Nephron progenitor cell (in vitro differentiated cells): ENCODE measurements around the gene RGS12.

Source experiments
- DNase-seq: peaks from one replicate; pipeline ENCODE4 v3.0.0; 2021
- H3K27ac Mint-ChIP-seq: 2 replicates; pipeline ENCODE4 v1.8.0; 2021; ENCODE audit warnings: mild to moderate bottlenecking, moderate library complexity, mixed read lengths
- H3K27me3 Mint-ChIP-seq: 2 replicates; pipeline ENCODE4 v1.8.0; 2021; ENCODE audit warnings: mild to moderate bottlenecking, low read depth, mixed read lengths; ENCODE audit not compliant: poor library complexity
- H3K36me3 Mint-ChIP-seq: 2 replicates; pipeline ENCODE4 v1.8.0; 2021; ENCODE audit warnings: low read depth, mixed read lengths
- H3K4me1 Mint-ChIP-seq: 2 replicates; pipeline ENCODE4 v1.8.0; 2021; ENCODE audit warnings: mixed read lengths
- H3K4me3 Mint-ChIP-seq: 2 replicates; pipeline ENCODE4 v1.8.0; 2021; ENCODE audit warnings: mild to moderate bottlenecking, moderate library complexity, mixed read lengths
- H3K9me3 Mint-ChIP-seq: 2 replicates; pipeline ENCODE4 v1.8.0; 2021; ENCODE audit warnings: mild to moderate bottlenecking, moderate library complexity, mixed read lengths
- CTCF ChIP-seq: fragments of 200-600 bp; sonication (generic); IDR thresholded peaks from 2 replicates; pipeline ENCODE4 v1.5.0; 2021; ENCODE audit warnings: antibody characterized with exemption

The RGS12 gene

DNA sequence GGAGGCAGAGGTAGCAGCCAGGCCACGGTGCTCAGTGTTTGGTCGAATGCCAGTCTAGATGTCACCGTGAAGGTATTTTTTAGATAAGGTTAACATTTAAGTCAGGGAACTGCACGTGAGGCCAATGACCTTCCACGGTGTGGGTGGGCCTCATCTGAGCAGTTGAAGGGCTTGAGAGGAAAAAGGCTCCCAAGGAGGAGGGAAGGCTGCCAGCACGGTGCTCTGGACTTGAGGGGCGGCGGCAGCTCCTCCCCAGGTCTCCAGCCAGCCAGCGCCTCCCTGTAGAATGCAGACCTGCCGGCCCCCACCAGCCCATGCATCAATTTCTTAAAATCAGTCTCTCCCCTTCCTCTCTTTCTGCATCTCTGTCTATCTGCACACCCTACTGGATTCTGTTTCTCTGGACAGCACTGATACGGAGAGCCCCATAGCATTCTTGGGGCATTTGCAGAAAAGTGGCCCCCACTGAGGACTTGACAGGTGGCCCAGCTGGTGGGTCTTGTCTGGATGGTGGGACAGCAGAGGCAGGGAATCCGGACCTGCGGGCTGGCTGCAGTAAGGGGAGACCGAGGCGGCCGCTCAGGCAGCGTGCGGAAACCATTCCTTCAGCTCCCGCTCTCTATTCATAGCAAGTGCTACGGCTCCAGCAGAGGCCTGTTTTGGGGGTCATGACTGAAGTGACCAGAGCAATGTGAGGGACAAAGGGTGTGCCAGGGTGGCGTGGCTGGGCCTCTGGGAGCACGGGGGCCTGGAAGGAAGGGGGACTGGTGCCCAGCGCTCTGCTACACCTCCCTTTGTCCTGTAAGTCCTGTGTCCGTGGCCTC, 7.9 kb upstream of the RGS12 start:
- no peak overlapping the region for H3K27ac Mint-ChIP-seq
- H3K4me1 Mint-ChIP-seq: peaks cover 5% of the 10 kb centered on the region
- no peak for TF ChIP-seq CTCF
- no peak for DNase-seq
- H3K36me3 Mint-ChIP-seq: peaks cover 5% of the 10 kb centered on the region
- H3K4me3 Mint-ChIP-seq: no peak overlapping the region
- peaks cover 40% of the 10 kb centered on the region for H3K27me3 Mint-ChIP-seq
- H3K9me3 Mint-ChIP-seq: peaks cover 22% of the 10 kb centered on the region

- no peak overlapping the region for H3K4me3 Mint-ChIP-seq
- no peak for DNase-seq
- H3K9me3 Mint-ChIP-seq: peaks cover 19% of the 10 kb centered on the region
- no peak for TF ChIP-seq CTCF
- H3K27ac Mint-ChIP-seq: no peak overlapping the region
- peaks cover 5% of the 10 kb centered on the region for H3K36me3 Mint-ChIP-seq
- H3K27me3 Mint-ChIP-seq: peaks cover 42% of the 10 kb centered on the region
- peaks cover 5% of the 10 kb centered on the region for H3K4me1 Mint-ChIP-seq
Observed at GRCh38 chr4:3285558-3286334, 7.1 kb upstream of the RGS12 start.

- DNase-seq: no peak
- peaks cover 42% of the 10 kb centered on the region for H3K27me3 Mint-ChIP-seq
- peaks cover 13% of the 10 kb centered on the region for H3K9me3 Mint-ChIP-seq
- no peak overlapping the region for H3K4me3 Mint-ChIP-seq
- H3K36me3 Mint-ChIP-seq: peaks cover 4% of the 10 kb centered on the region
- peaks cover 9% of the 10 kb centered on the region for H3K4me1 Mint-ChIP-seq
- no peak for TF ChIP-seq CTCF
- no peak overlapping the region for H3K27ac Mint-ChIP-seq
Observed at GRCh38 chr4:3286335-3287175, 6.3 kb upstream of the RGS12 start.

GRCh38 chr4:3287271-3287971, 5.4 kb upstream of the RGS12 start:
- no peak for TF ChIP-seq CTCF
- peaks cover 44% of the 10 kb centered on the region for H3K27me3 Mint-ChIP-seq
- DNase-seq: no peak

DNA sequence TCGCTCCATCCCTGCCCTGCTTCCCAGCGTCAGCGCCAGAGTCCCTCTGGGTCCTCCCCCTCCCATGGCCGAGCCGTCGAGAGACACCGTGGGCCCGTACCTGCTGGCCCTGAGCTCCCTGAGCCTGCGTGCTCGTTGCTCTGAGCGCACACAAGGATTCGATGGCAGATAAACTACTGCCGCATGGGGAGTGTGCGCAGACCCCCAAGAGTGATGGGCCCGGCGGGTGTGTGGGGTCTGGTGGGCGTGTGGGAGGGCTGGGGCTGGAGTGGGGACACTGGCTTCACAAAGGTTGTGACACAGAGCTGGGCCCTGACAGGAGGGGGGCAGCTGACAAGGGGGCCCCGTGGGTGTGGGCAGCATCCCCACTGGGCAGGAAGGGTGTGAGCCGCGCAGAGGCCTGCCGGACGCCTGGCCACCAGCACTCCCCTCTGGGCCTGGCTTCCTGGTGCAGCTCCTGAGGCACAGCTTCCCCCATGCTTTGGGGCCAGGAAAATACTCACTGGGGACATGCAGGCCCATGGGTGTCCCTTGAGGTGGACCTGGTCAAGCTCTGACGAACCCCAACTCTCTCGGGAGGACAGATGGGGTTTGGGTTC, 4.8 kb upstream of the RGS12 start:
- no peak for DNase-seq
- peaks cover 13% of the 10 kb centered on the region for H3K4me1 Mint-ChIP-seq
- H3K27me3 Mint-ChIP-seq: peaks cover 38% of the 10 kb centered on the region
- no peak overlapping the region for H3K27ac Mint-ChIP-seq
- H3K36me3 Mint-ChIP-seq: no peaks in the 10 kb centered on the region
- no peak for TF ChIP-seq CTCF
- H3K9me3 Mint-ChIP-seq: no peaks in the 10 kb centered on the region
- H3K4me3 Mint-ChIP-seq: no peak overlapping the region

More at GRCh38 chr4:3287271-3287971, 5.4 kb upstream of the RGS12 start:
- H3K4me1 Mint-ChIP-seq: peaks cover 13% of the 10 kb centered on the region
- peaks cover 5% of the 10 kb centered on the region for H3K9me3 Mint-ChIP-seq
- no peak overlapping the region for H3K4me3 Mint-ChIP-seq
- H3K36me3 Mint-ChIP-seq: no peaks in the 10 kb centered on the region
- H3K27ac Mint-ChIP-seq: no peak overlapping the region
